Stimulated activated CD8-positive, alpha-beta memory T cell treated with anti-CD3 and anti-CD28 coated beads, Interleukin-4, amount 100 ng/mL, for 4 hours (primary cell): Measurements from ENCODE around the gene CLDN9.

Source experiments
- DNase-seq, 2 donors: peaks; one replicate each; pipeline ENCODE4 v3.0.0-alpha.2; 2020; ENCODE audit warnings: low read depth in 2 of 2, low spot score in 1 of 2

Gene CLDN9

DNA sequence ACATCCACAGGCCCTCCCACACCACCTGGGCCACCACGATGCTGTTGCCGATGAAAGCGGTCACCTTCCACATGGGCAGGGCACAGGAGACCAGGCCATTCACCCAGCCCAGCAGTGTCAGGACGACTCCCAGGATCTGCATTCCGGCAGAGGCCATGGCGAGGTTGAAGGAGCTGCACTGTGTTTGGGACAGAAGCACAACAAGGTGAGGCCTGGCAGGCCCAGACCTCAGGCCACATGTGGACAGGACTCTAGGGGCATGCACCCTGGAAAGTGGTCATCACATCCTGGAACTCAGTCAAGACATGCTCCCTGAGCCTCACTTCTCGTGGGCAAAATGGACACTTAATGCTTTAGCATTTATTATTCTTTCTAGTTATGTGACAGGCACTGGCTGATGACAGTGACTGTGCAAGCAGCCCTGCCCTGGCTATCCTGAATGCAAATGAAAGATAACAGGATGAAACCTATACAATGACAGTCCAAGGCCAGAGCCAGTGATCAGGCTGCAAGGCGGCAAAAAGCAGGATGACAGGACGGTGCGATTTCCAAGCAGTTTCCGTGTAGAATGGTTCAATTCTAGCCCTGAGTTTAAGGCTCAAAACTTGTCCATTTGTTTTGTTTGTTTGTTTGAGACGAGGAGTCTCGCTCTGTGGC lies 3.3 kb downstream of the CLDN9 start:
- DNase-seq = no peak

DNA sequence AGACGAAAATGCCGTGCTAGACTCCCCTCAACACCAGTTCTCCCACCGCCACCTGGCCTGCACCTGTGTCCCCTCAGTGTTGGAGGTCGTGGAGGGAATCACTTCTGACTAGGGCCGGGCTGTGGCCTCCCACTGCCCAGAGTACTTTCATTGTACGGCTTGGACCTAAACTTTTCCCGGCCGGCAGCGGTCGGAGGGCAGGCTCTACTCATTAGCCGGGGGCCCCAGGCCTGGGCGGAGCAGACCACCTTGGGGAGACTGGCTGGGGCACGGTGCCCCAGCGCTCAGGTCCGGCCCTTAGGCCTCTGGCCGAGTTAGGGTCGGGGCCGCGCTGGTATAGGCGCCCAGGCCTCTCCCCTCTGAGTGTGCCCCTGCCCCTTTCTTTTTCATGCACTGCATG lies 4.6 kb downstream of the CLDN9 start:
- no peak for DNase-seq

DNA sequence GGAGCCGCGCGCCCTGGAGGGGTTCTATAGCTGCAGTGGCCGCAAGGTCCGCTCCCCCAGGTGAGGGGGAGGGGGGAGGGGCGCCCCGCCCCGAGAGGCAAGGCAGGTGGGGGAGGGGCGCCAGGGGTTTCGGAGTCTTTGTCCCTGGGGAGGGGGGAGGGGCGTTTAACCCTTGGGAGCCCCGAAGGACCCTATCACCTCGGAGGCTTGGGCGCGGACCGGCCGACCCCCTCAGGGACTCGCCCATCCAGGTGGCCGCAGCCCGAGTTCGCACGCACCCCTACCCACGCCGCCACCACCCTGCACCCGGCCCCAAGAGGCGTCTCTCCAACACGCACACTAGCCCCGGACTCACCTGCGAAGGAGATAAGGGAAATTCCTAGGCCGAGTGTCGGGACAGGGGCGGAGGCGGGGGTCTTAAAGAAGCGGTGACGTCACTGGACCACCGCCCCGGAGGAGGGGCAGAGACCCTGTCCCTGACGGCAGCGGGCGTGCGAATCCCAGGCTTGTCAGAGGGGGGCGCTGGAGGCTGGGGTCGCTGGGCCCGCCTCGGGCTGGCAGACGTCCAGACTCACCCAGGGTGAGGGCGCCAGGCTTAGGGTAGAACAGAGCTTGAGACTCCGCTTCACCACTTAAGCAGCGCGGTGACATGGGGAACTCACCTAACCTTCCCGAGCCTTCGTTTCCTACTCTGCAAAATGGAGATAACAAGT lies 5.2 kb downstream of the CLDN9 start, which contains the start of gene CLDN6:
CLDN6 (minus strand) TSS at position 390 of the 713 bp plus-strand sequence. CDS start 2,162 bp downstream, outside the sequence.
- no peak for DNase-seq

DNA sequence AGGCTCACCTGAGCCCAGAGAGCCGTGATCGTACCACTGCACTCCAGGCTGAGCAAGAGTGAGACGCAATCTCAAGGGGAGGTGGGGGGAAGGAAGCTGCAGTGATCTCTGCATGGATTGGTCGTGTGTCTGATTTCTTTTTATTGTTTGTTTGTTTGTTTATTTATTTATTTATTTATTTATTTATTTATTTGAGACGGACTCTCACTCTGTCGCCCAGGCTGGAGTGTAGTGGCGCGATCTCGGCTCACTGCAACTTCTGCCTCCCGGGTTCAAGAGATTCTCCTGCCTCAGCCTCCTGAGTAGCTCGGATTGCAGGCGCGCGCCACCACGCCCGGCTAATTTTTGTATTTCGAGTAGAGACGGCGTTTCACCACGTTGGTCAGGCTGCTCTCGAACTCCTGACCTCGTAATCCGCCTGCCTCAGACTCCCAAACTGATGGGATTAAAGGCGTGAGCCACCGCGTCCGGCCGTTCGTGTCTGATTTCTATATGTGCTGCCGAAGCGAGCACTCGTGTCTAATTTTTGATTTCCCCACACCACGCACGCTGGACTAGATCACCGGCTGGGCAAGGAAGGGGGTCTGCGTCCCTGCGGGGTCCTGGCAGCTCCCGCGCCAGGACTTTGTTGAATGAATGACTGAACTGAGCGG lies 7.0 kb downstream of the CLDN9 start:
- DNase-seq = no peak

DNA sequence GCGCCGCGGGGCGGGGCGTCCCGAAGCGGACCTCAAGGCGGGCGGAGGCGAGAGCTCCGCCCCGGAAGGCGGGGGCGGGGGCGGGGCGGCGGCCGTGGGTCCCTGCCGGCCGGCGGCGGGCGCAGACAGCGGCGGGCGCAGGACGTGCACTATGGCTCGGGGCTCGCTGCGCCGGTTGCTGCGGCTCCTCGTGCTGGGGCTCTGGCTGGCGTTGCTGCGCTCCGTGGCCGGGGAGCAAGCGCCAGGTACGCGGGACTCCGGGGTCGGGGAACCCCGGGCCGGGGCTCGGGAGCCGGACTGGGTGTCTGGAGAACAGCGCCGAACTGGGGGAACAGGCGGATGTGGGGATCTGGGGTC lies 7.5 kb downstream of the CLDN9 start, which contains the start of gene TNFRSF12A:
TNFRSF12A (plus strand) TSS at position 122 of the 357 bp plus-strand sequence; CDS start at position 152, 30 bp downstream.
- DNase-seq = peak in 1 of 2 donors; percentile 54

DNA sequence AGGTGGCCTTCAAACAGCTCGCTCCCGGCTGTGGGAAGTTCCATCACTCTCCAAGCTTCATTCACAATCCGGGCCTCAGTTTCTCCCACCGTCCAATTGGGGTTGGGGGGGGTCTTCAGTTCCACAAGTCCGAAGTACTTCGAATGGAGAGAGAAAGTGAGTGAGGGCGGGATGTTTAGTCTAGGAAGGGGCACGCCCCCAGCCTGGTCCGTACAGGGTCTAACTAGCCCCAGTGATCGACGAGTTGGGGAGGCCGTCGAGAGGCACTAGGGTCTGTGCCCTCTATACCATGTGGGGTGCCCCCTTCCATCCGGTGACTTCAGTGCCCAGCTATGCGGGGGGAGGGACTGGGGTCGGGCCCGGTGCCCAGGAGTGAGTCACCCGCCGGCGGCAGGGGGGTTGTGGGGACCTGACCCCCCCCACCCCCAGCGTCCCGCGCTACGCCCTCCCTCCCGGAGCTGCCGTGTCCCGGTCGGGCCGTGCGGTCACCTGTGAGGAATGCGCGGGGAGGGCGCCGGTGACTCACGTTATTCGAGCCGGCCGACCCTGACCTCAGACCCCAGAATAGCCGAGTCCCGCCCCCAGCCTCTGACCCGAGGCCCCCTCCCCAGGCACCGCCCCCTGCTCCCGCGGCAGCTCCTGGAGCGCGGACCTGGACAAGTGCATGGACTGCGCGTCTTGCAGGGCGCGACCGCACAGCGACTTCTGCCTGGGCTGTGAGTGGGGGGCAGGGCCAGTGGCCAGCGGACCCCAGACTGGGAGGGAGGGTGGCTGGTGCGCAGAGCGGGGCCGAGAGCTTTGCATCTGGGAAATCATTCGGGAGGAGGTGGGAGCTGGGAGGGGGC lies 8.1 kb downstream of the CLDN9 start:
- peak in 1 of 2 donors; percentile 68 for DNase-seq

DNA sequence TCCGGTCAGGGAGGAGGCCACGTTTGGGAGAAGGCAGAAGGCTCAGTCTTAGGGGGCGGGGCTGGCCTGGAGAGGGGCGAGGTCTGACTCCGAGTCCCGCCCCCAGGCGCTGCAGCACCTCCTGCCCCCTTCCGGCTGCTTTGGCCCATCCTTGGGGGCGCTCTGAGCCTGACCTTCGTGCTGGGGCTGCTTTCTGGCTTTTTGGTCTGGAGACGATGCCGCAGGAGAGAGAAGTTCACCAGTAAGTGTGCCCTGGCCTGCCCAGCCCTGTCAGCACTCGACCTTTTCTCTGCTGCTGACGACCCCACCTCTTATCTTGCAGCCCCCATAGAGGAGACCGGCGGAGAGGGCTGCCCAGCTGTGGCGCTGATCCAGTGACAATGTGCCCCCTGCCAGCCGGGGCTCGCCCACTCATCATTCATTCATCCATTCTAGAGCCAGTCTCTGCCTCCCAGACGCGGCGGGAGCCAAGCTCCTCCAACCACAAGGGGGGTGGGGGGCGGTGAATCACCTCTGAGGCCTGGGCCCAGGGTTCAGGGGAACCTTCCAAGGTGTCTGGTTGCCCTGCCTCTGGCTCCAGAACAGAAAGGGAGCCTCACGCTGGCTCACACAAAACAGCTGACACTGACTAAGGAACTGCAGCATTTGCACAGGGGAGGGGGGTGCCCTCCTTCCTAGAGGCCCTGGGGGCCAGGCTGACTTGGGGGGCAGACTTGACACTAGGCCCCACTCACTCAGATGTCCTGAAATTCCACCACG lies 8.9 kb downstream of the CLDN9 start:
- DNase-seq = peak; percentile 65 to 82

DNA sequence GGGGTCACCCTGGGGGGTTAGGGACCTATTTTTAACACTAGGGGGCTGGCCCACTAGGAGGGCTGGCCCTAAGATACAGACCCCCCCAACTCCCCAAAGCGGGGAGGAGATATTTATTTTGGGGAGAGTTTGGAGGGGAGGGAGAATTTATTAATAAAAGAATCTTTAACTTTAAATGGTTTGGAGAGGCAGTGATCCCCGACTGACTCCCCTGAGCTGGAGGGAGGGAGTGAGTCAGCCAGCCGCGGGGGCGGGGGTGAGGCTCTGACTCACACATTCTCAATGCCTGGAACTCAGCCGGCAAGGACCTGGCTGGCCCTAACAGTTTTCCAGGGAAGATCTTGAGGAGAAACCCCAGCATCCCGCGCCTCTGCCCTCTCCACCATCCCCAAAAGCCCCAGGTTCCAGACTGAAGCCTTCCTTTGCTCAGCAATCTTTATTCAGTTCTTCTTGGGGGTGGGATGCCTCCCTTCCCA lies 9.5 kb downstream of the CLDN9 start:
- DNase-seq = peak; percentile 87

DNA sequence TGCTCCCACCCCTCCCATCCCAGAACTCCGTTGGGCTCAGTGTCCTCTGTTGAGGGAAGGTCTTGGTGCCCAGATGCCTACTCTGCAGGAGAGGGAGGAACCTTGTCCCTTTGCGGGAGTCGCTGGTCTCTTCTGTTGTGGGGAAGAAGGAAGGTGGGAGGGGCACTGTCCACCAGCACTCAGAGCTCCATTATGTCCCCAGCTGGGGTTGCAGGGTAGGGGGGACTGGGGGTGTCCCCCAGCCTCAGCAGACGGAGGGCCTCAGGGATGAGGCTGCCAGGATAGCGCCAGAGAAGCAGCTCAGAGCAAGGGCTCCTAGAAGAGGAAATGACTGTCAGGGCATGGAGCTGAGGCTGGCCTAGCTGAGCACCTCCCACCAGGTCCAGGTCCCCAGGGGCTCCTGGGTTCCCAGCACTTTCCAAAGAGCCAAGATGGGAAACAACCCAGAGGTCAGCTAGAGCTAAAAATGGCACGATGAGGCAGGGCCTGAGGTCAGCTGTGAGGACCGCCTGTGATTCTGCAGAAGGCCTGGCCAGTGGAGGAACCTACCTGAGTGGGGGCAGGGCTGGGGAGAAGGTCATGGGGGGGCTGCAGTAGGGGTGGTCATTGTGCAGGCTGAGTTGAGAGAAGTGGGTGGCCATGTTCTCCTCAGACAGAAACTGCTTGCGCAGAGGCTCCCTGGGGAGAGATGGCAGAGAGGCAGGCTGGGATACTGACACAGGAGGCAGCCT lies 10.1 kb downstream of the CLDN9 start:
- no peak for DNase-seq

DNA sequence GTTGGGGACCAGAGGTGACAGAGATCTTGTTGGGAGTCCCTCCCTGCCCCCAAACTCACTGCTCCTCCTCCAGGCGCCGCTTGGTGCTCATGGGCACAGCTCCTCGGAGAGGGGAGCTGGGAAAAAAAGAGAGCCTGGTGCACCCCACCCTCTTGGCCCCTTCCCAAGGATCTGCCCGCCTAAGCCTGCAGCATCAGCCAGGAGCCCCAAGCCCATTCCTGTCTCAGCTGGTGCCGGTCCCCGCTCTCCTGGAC lies 10.6 kb downstream of the CLDN9 start:
- no peak for DNase-seq

DNA sequence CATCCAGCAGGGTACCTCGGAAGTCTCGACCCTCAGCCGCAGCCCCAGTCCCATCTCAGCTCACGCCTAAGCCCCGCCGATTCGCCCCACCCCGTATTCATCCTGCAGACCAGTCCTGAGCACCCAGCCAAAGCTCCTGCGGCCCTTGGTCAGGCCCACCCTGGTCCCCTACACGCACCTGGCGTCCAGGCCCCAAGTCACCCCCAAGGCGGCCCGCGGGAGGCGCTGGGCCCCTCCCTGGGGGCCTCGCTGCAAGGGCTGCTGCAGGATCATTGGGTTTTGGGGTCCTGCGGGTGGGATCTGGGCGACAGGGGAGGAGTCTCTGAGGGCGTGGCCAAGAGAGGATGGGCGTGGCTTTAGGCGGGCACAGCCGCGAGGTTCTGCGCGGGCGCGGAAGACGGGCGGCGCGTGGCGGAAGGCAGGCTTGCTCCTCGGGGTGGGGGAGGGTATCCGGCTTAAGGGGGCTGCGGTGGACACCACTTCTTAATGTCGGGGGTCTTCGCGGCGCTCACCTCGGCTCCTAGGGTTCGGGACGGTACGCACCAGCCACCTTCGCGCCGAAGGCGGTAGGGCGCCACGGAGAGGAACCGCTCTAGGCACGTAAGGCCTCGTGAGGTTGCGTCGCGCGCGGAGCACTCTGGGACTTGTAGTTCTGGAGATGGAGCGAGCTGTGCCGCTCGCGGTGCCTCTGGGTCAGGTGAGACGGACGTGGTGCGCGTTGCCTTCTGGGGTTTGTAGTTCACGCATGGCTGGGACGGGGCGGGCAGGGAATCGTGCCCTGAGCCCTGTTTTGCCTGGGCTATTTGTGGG lies 11.2 kb downstream of the CLDN9 start, which contains the start of the genes HCFC1R1 and THOC6:
HCFC1R1 (minus strand) TSS at position 274 of the 810 bp plus-strand sequence; CDS start at position 273, 1 bp downstream.
THOC6 (plus strand) TSS at position 367 of the 810 bp plus-strand sequence; CDS start at position 659, 292 bp downstream.
- DNase-seq = peak; percentile 89 to 90

DNA sequence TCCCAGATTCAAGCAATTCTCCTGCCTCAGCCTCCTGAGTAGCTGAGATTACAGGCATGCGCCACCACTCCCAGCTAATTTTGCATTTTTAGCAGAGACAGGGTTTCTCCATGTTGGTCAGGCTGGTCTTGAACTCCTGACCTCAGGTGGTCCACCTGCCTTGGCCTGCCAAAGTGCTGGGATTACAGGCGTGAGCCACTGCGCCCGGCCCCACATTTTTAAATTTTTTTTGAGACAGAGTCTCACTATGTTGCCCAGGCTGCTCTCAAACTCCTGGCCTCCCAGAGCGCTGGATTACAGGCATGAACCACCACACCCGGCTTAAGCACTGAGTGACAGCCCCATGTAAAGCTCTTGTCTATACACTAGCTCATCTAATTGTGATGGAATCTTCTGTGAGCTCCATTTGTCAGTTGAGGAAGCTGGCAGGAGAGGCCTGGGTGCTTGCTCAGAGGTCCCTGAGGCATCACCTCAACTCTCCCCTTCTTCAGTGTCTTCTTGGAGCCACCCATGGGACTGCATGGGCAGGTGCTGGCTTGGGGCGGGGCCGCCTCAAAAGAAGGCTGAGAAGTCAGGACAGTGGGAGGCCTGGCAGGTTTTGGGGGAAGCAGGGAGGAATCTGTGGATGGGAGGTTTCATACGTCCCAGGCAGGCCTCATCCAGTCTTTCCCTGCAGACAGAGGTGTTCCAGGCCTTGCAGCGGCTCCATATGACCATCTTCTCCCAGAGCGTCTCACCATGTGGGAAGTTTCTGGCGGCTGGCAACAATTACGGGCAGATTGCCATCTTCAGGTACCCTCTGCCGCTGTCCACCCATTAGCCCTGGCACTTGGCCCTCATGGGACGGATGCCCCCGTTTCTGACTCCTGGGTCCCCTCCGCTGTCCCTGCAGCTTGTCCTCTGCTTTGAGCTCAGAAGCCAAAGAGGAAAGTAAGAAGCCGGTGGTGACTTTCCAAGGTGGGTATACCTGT lies 12.6 kb downstream of the CLDN9 start:
- DNase-seq = no peak

DNA sequence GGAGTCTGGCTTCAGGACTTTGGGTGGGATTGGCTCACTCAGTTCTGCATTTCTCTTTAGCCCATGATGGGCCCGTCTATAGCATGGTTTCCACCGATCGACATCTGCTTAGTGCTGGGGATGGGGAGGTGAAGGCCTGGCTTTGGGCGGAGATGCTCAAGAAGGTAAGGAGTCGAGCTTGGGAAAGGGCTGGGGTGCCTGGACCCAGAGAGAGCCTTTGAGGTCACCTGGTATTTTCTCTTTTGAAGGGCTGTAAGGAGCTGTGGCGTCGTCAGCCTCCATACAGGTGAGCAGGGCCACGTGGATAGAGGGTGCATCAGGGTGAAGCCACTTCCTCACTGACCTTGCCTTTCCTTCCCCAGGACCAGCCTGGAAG lies 13.3 kb downstream of the CLDN9 start:
- no peak for DNase-seq

DNA sequence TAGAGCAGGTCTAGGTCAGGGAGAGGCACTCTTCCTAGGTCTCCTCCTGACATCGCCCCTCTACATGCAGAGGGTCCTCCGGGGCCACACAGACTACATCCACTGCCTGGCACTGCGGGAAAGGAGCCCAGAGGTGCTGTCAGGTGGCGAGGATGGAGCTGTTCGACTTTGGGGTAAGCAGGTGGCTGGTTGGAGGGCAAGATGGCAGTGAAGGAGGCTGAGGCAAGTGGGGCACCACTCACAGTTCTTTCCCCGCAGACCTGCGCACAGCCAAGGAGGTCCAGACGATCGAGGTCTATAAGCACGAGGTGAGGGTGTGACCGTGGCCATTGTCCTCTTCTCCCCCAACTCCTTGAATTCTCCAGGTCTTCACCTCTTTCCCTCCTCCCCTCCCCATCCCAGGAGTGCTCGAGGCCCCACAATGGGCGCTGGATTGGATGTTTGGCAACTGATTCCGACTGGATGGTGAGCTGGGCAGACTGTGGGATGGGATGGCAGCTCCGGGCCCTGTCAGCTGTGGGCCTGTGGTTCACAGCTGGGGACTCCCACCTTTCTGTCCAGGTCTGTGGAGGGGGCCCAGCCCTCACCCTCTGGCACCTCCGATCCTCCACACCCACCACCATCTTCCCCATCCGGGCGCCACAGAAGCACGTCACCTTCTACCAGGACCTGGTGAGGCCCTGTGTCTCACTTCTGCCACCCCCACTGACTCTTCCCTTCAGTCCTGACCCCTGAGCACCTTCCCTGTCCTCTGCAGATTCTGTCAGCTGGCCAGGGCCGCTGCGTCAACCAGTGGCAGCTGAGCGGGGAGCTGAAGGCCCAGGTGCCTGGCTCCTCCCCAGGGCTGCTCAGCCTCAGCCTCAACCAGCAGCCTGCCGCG lies 14.1 kb downstream of the CLDN9 start:
- DNase-seq = no peak

DNA sequence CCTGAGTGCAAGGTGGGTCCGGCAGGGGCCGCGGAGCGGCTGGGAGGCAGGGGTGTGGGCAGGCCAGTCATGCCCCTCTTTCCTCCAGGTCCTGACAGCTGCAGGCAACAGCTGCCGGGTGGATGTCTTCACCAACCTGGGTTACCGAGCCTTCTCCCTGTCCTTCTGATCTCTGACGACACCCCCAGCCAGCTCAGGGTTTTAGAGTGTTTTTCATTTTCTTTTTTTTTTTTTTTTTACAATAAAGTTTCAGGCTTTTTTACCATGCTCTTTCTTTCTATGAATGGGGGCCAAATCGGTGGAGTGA lies 14.7 kb downstream of the CLDN9 start:
- DNase-seq = no peak

DNA sequence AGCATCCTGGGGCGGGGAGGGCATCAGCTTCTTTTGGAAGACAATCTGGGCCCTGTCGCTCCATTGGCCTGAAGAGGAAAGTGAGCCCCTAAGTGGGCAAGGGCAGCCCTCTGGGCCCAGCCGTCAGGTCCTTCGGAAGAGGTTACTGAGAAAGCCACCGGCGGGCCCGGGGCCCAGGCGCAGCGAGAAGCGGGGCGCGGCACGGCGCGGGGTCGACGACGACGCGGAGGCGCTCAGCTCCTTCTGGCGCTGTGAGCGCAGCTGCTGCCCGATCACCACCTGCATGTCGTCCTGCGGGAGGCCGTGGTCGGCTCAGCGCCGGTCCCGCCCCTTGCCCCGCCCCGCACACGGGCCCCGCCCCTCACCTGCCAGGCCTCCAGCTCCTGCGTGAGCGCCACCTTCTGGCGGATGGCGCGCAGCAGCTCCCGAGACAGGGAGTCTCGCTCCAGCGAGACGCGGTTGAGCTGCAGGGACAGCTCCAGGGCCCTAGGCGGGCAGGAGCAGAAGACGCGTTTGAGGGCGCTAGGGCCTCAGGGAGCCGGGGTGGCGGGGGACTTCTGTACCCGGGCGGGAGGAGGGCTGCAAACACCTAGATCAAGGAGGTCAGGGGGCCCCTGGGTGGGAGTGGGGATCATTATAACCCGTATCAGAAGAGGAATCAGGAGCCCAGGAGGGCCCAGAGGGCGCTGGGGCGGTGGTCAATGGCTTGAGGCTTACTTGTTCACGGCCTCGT lies 15.4 kb downstream of the CLDN9 start:
- DNase-seq = peak; percentile 68 to 74
